Myocyte (in vitro differentiated cells): ENCODE measurements around the gene CEP128. TPM values are rescaled to one million over a fixed set of nuclear protein-coding genes. Genes with fewer than 3 reads are reported as not detected.

ENCODE experiments used
- DNase-seq: peaks from one replicate; pipeline ENCODE4 v3.0.0-alpha.2; 2012; ENCODE audit warnings: low read depth
- polyA plus RNA-seq: library from polyadenylated mRNA; unstranded; fragments of >200 nt; gene quantifications from one replicate; pipeline ENCODE4 v1.2.1, GENCODE V29; 2012; ENCODE audit warnings: missing spikeins
- total RNA-seq: library from RNA; depleted of rRNA; stranded (reverse); fragments of >200 nt; gene quantifications from 2 replicates; pipeline ENCODE4 v1.2.3, GENCODE V29; 2014

The CEP128 gene
- total RNA-seq = 2.4 and 2.5 TPM in 2 replicates
- polyA plus RNA-seq = 0.59 TPM

DNA sequence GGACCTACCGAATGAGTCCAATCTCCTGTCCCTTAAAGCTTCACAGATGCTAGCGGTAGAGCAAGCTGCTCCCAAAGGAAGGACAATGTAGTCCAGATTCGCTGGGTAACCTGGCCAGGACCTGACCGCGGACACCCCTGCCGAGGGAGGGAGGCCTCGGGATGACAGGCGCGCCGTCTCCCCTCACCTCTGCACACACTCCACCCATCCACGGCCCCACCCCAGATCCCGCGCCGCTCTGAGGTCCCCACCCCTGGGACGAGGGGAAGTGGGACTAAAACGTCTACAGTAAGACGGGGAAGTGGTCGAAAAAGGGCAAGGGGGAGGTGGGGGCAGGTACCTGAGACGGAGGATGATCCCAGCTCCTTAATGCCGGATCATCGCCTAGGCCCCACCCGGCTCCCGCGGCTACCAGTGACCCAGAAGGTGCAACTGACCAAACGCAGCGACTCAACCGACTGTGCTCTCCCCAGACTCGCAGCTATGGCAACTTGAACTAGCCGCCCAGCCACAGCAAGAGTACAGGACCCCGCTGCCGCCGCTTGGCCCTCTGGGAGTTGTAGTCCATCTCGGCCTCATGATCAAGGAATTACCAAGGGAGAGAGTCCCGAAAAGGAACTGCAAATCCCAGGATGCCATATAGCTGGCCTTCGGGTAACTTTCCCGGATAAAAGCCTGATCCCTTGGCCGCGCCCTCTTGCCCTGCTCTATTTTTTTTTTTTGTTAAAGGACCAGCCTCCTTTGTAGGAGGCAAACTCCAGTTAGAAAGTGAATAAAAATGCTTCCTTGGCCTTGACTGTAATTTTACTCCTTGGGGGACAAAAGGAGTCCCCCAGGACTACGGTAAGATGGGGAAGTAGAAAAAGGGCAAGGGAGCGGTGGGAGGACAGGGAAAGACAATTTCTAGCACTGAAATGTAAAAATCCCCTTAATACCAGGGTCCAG, at the start of gene CEP128:
TSS of gene CEP128 (minus strand) at position 498 of the 945 bp plus-strand sequence.
- DNase-seq = peak; percentile 99

DNA sequence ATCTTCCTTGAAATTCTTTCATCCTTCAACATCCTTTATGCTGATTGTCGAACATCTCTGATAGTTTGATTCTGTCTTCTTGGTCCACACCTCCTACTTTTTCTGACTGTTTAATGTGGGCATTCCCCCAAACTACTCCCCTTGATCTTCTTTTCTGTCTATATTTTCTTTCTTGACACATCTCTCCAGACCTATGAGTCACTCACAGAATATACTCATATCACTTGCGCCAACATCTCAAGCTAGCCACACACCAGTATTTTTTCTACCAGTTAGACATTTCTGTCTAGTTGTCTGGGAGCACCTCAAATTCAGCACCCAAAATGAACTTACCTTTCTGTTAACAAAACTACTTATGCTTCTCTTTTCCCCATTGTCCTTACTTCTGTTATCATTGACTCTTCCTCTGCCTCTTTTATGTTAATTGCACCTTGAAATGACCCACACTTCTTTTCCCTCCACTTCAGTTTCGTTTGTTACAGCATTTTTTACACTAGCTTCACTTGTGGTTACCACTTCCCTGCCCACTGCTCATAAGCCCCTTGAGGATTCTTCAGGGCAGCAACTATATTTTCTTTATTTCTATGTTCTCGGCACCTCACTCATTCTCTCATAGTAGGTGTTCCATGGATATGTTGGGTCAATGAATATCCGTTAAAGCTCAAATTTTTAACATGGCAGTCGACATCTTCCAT, 47.3 kb upstream of the CEP128 start:
- no peak for DNase-seq

DNA sequence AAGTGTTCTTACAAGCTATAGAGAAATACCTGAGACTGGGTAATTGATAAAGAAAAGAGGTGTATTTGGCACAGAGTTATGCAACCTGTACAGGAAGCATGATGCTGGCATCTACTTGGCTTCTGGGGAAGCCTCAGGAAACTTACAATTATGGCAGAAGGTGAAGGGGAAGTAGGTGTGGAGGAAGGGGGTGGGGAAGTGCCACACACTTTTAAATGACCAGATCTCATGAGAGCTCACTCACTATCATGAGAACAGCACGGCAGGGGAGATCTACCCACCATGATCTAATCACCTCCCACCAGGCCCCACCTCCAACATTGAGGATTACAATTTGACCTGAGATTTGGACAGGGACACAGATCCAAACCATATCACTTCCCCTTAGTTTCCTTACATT, 46.7 kb upstream of the CEP128 start:
- DNase-seq = no peak

DNA sequence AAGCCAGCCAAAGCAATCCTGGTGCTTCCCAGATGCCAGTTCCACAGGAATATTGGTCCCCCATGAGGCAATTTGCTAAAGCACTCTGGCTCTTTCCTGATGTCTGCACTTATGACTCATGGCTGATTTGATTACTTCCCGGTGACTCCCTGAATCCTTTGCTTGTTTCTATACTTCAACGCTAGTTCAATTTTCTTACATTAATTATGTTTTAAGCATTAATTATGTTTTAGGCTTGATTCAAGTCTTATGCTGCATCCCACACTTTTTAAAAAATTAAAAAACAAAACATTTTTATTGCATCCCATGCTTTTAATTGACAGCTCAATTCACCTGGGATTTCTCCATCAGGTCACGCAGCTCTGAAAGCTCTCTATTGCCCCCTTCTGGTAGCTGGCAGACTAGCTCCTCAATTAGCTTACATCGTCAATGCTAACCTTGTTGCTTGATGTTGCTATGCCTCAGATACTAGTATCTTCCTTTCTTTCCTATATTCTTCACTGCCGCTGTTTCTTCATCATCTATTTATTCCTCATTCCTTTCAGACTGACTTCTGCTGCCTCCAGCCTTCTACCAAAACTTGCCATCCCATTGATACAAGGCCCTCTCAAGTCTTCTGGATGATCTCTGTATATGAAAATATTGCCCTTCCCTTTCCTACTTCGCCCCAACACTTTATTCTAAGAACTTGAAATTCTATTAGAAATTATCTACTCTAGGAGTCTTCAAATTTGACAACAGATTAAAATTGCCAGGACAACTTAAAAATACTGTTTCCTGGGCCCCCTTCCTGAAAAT, 45.9 kb upstream of the CEP128 start:
- peak; percentile 79 for DNase-seq

DNA sequence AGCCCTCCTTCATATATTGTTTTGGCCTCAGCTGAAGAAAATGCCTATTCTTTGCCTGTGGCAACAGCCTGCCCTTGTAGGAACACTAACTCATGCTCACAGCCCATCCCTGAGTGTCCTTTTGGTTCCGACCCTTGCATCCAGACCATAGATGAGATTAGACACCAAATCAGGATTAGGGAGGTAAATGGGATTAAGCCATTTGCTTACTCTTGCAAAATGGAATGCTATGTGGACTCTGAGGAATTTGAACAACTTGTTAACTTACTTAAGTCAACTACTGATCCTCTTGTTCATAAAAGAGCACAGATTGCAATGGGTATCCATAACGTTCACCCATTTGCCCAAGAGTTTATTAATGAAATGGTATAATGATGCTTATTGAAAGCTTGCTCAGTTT, 41.2 kb upstream of the CEP128 start:
- no peak for DNase-seq

DNA sequence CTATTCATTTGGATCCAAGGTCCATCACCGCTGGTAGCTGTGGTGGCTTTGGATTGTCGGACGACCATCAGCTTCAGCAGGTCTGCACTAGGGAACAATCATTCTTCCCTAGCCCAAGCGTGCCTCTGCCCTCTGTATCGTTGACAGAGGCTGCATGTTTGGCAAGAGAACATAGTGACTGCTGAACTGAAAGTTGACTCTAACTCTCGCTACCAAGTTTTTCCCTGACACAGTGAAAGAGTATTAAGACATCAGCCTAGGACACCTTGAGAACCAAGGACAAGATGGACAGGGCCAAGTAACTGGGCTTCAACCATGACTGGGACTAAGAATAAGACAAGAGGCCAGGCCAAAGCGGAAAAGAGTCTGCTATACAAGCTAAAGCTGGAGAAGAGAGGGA, 40.1 kb upstream of the CEP128 start:
- DNase-seq = no peak

DNA sequence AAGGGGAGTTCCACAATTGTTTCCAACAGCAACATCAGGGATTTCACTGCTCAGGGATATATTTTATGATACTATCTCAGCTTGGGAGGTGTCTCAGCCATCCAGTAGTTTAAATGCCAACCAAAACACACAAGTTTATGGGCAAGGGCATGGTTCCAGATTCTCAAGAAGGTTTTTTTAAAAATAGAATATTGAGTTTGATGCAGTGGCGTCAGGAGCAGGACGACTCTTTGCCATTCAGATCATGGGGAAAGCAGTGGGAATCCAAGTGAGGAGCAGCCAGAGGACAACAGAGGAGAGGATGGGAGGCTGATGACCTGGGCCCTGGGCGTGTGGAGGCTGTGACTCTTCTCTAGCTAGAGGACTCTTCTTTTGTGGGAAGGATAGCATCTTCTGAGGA, 39.6 kb upstream of the CEP128 start:
- peak; percentile 10 for DNase-seq

DNA sequence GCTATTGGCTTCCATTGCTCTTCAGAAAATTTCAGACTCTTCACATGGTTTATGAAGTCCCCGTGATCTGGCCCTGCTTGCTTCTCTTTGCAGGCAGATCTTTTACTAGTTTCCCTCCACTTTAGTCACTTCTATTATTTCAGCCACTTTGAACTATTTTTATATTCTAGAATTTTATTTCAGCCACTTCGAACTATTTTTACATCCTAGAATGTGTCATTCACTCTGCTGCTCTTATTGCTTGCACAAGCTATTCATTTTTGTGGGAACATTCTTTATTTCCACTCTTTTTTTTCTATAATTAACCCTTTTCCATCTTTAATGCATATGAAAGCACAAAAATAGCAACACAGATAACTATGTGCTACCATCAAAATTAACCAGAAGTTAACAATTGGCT, 38.4 kb upstream of the CEP128 start:
- no peak for DNase-seq

DNA sequence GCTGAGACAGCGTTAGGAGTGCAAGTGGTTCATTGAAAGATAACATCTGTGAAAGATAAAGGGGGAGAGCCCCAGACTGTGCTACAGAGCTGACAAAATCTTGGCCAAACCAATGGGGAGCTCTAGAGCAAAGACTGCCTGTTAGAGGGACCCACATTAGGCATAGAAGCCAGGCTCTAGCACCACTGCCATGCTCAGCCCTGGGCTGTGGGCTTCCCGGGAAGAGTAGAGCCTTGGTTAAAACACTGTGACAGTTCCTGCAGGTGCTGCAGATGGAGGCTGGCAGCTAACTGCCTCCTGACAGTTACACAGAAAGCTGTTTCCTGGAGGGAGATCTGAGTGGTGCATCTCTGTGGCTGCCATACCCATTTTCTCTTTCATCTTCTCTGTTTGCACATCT, 36.9 kb upstream of the CEP128 start:
- DNase-seq = no peak

DNA sequence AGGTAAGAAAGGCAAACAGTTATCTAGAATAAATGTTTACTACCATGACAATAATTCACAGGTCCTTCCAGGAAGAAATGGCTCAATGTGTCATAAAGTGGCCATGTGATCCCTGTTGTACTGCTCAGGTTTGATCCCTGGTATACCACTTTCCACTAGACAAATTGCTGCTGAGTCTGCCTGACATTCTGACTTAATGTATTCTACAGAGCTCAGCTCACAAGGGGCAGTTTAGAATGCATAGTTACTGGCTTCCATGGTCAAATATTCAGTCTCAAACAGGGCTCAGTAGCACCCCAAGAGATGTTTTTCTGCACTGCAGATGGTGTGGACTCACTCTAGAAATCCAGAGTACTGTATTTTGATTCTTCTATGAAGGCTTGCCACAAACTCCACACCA, 35.7 kb upstream of the CEP128 start:
- DNase-seq = no peak

DNA sequence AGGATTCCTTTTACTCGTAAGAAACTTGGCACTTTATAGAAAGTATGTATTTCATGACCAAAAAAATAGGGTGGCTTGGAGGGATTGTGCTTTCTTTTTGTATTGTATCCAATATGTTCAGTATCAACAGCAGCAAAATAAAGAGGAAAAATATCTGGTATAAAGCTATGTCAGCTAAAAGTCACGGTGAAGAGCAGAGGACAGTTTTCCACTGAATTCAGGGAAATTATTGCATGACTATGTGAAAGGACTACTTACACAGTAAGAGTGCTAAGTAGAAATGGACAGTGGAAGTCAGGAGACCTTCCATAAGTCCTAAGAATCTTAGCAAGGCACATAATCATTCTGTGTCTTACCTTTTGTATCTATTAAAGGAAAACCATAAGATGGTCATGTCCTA, 33.1 kb upstream of the CEP128 start:
- DNase-seq = no peak

DNA sequence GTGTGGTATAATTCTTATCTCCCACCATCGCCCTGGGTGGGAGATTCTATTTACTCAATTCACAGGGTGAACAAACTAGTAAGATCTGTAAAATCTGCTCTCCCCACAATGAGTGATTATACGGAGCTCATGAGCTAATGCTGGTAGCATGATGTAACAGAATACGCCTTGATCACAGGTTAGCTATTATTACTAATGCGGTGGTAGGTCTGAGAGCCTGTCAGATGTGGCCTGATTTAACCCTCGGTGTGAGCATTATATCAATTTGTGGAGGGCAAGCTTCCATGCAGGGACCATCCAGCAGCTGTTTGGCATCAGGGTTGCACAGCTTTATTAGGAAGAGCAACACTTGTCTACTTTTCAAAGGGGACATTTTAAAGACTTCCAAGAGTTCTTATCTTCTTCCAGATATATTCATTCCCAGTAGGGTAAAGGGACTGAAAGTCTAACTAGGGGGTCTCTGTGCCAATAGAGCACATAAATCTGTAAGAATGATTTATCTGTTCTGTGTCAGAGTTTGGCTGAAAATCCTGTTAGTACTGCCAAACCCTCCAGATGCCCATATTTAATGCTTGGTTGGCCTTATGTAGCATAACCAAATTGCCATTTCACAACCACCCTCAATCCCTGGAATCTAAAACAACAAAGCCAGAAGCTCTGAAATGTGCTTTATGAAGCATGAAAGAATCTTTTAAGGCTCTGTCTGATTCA, 32.5 kb upstream of the CEP128 start:
- DNase-seq = peak; percentile 65

DNA sequence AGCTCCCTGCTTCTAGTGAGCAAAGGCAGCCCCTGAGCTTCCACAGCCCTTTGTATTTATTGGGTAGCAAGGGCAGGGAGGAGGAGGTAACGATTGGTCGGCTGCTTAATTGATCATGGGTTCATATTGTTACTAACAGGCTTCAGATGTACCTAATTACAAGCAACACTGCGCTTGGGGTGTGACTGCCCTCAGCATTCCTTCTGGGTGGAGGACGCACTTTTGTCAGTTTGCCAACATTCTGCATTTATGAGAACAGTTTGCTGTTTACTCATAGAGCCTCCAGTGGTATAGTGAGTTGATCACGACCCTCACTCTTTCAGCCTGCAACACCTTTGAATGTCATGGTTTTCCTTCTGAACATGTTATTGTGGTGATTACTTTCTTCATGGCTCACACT, 23.5 kb upstream of the CEP128 start:
- DNase-seq = peak; percentile 41

DNA sequence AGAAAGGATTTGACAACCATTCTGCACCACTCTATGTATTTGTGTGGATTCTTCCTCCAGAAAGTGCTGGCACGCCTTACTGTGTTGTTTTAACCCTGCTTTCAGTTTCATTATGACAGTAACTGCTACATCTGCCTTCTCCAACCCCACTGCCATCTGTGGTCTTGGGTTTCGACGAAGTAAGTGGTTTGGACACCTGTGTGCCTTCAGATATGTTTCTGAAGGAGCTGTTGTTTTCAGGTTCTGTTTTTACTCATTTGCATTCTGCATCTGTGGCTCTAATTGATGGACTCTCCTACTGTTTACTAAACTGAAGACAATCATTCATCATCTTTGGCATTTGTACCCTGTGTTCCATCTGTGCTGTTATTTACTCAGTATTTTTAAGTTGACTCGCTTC, 18.0 kb upstream of the CEP128 start:
- DNase-seq = peak; percentile 40

DNA sequence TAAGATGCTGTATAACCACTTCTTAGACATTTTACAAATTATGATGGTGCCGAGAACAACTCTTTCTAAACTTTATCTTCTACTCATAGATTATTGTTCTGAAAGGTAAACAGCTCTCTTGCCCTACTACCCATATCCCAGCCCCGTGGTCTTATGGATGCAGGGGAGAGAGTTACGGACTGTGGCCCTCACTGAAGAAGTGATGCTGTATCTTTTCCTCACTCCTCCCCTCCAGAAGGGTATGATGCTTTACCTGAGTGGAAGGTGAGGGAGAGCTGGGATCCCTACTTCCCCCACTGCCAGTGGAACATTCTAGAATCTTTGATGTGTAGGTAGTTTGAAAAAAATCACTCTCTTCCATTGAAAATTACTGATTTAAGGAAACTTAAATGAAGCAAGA, 17.4 kb upstream of the CEP128 start:
- DNase-seq = no peak

DNA sequence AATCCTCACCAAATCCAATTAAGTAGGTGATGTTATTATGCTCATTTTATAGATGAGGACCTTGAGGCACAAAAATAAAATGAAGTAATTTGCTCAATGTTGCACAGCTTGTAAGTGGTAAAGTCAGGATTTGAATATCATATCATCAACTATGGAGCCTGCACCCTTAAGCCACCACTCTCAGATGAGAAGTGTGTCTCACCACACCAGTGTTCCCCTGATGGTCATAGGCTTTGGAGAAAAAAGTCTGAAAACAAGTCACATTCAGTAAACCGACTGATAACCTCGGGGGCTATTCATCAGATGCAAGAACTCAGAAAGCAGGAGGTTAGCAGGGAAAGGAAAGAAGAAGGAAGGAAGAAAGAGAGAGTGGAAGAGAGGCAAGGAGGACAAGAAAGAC, 16.7 kb upstream of the CEP128 start:
- no peak for DNase-seq

DNA sequence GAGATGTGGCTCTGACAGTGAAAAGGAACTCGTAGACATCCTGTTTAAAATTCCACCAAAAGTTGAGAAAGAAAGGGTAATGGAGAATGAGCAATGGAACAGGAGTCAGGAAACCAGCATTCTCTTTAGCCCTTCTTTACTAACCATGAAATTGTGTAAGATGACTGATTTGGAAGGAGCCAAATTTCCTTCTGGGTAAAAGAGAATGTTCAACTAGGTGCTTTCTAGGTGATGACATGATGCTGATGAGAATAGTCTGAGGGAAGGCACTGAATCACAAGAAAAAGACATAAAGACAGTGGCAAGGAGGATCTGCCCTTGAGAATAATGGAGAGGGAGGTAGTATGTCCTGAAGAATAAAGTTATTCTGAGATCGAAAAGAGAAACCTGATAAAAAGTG, 16.1 kb upstream of the CEP128 start:
- no peak for DNase-seq

DNA sequence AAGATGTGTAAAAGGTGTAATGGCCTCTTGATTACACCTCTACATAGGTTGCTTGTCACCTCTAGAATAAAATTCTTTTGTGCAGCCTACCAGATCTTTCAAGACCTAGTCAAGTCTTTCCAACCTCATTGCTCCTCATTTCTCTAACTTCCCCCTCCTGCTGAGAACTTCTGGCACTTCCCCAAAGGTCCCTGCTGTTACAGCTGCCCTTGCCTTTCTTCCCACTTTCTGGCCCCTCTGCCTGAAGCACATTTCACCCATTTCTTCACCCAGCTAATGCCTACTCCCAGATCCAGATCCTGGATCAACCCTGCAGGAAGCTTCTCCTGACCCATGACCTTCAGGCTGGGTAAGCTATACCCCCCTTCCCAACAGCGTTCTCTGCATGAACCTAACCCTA, 15.4 kb upstream of the CEP128 start:
- DNase-seq = no peak

DNA sequence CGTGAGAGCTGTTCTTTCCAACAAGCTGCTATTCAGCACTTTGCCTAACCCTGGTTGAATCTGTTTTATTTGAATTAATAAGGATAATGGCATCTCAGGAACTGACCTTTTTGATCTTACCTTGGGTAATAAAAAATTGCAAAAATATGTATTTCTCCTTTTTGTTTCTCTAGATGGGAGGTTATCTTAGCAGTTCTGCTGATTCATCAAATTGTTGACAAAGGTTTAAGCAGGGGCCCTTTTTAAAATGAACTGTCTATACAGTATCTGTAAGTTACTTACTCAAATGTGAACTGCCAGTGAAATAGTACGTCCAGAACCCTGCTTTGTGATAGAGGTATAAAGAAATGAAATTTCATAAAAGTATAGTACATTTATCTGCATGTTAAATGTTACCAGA, 14.6 kb upstream of the CEP128 start:
- DNase-seq = no peak

DNA sequence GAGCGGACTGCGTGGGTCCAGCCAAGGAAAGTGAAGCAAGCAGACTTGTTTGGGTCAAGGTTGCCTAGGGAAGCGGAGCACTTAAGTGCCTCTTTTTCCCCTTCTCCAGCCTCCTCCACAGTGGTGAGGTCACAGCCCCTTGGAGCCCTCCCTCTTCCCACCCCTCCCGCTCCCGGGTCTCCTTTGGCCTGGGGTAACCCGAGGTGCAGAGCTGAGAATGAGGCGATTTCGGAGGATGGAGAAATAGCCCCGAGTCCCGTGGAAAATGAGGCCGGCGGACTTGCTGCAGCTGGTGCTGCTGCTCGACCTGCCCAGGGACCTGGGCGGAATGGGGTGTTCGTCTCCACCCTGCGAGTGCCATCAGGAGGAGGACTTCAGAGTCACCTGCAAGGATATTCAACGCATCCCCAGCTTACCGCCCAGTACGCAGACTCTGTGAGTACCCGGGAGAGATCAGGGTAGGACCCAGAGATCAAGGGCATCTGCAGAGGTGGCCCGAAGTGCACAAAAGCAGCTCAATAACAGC, 13.9 kb upstream of the CEP128 start, which contains the start of gene TSHR:
TSS of gene TSHR (plus strand) at position 206 of the 526 bp plus-strand sequence. CDS start at position 266, 60 bp downstream.
- no peak for DNase-seq
